Tibial nerve (tissue), 3 donors: ENCODE results near the gene UGT3A2.
"Not testable (repeated sequence)": the region's sequence is repeated elsewhere in the genome, so short reads cannot be mapped to it uniquely, and the experiment has no call there.

ENCODE experiments used
- CTCF ChIP-seq, 5 experiments: fragments of 200-600 bp in 3 of 5; fragments of 450-650 bp in 2 of 5; sonication (generic) in 3 of 5; IDR thresholded peaks; one replicate each; pipeline ENCODE4 v1.5.1; 2016 to 2019; ENCODE audit warnings: antibody characterized with exemption in 5 of 5, mild to moderate bottlenecking in 3 of 5, moderate library complexity in 2 of 5
- POLR2A ChIP-seq, 2 donors: fragments of 450-650 bp; IDR thresholded peaks; one replicate each; pipeline ENCODE4 v1.6.1; 2017; ENCODE audit warnings: antibody characterized with exemption in 2 of 2, mild to moderate bottlenecking in 2 of 2, moderate library complexity in 2 of 2

GRCh38 chr5:36019584-36019983 lies 47.1 kb downstream of the UGT3A2 start:
- TF ChIP-seq CTCF, POLR2A (IDR thresholded peaks at IDR 0.05): not testable (repeated sequence)
